Measurements from ENCODE around the gene NR2F2.

DNA sequence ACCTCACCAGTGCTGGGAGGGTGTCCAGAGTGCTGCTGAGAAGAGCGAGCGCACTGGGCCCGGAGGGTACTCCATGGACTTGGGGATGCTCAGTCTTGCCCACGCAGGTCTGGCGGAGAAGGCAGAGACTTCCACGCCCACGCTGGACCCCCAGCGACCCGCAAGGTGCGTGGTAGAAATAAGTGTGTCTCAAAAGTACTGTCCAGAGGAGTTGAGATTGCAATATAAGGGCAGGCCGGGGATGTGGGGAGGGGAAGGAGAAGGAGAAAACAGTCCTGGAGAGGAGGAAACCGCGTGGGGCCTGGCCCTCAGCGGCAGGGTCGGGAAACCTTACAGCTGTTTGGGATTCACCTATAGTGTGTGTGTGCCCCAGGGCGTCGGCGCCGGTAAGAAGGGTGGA, 38.9 kb downstream of the NR2F2 start:
- TF ChIP-seq, protein P1, sequence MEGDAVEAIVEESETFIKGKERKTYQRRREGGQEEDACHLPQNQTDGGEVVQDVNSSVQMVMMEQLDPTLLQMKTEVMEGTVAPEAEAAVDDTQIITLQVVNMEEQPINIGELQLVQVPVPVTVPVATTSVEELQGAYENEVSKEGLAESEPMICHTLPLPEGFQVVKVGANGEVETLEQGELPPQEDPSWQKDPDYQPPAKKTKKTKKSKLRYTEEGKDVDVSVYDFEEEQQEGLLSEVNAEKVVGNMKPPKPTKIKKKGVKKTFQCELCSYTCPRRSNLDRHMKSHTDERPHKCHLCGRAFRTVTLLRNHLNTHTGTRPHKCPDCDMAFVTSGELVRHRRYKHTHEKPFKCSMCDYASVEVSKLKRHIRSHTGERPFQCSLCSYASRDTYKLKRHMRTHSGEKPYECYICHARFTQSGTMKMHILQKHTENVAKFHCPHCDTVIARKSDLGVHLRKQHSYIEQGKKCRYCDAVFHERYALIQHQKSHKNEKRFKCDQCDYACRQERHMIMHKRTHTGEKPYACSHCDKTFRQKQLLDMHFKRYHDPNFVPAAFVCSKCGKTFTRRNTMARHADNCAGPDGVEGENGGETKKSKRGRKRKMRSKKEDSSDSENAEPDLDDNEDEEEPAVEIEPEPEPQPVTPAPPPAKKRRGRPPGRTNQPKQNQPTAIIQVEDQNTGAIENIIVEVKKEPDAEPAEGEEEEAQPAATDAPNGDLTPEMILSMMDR (IDR thresholded peaks at IDR 0.05; ENCODE audit: low read depth, low read length, poor library complexity, severe bottlenecking): no peak
- no peak for TF ChIP-seq EZH2phosphoT487 (IDR thresholded peaks at IDR 0.05; ENCODE audit: borderline replicate concordance, low read length)
